PC-3 (cell line): ENCODE data around the gene PDIA4. TPM values are rescaled to one million over a fixed set of nuclear protein-coding genes. Genes with fewer than 3 reads are reported as not detected.

Experiments
- ATAC-seq: fragments of 200-7000 bp; cut with Tn5 transposase; 2 replicates; pipeline ENCODE4 v1.9.1; 2020; ENCODE audit warnings: mild to moderate bottlenecking, moderate library complexity
- BruUV-seq: library from RNA; stranded (reverse); fragments of 400-500 nt; replicated peaks from 2 replicates; lab custom pipeline; 2021; lab: Mats Ljungman, UMichigan
- CTCF ChIA-PET: fragments of 300-600 bp; sonication (Branson Sonifier 250); formaldehyde crosslinking; loops from one replicate; lab custom pipeline; 2022; ENCODE audit warnings: antibody characterized with exemption; lab: Charles Lee
- POLR2A ChIA-PET: fragments of 300-600 bp; sonication (Branson Sonifier 250); formaldehyde crosslinking; loops from one replicate; lab custom pipeline; 2022; ENCODE audit warnings: antibody characterized with exemption; ENCODE audit not compliant: unreplicated experiment; lab: Charles Lee
- DNase-seq: peaks from one replicate; pipeline ENCODE4 v3.0.0-alpha.2; 2015
- H2AFZ ChIP-seq: fragments of 300-600 bp; sonication (generic); 2 replicates; pipeline ENCODE4 v1.6.0; 2016; ENCODE audit warnings: antibody characterized with exemption, low read length
- H3F3A ChIP-seq: fragments of 300-600 bp; sonication (generic); one replicate; pipeline ENCODE4 v1.6.0; 2017; ENCODE audit warnings: antibody characterized with exemption, low read length, control low read depth, mild to moderate bottlenecking; ENCODE audit not compliant: unreplicated experiment
- H3K27ac ChIP-seq: fragments of 300-600 bp; sonication (generic); 2 replicates; pipeline ENCODE4 v1.5.1; 2016; ENCODE audit warnings: mild to moderate bottlenecking, low read length
- H3K27me3 ChIP-seq: fragments of 300-600 bp; sonication (generic); 2 replicates; pipeline ENCODE4 v1.6.1; 2016; ENCODE audit warnings: low read length, mixed read lengths
- H3K36me3 ChIP-seq: fragments of 300-600 bp; sonication (generic); 2 replicates; pipeline ENCODE4 v1.6.1; 2016; ENCODE audit warnings: low read depth, mixed run types, low read length, mixed read lengths
- H3K4me1 ChIP-seq: fragments of 300-600 bp; sonication (generic); 2 replicates; pipeline ENCODE4 v1.5.1; 2016; ENCODE audit warnings: low read length; ENCODE audit not compliant: insufficient read depth
- H3K4me2 ChIP-seq: fragments of 300-600 bp; sonication (generic); 2 replicates; pipeline ENCODE4 v1.6.0; 2016; ENCODE audit warnings: low read length
- H3K4me3 ChIP-seq: fragments of 300-600 bp; sonication (generic); 2 replicates; pipeline ENCODE4 v1.5.1; 2016; ENCODE audit warnings: mild to moderate bottlenecking, low read length, mixed read lengths
- H3K79me2 ChIP-seq: fragments of 300-600 bp; sonication (generic); 2 replicates; pipeline ENCODE4 v1.6.1; 2017; ENCODE audit warnings: low read length, mixed read lengths
- H3K9ac ChIP-seq: fragments of 300-600 bp; sonication (generic); 2 replicates; pipeline ENCODE4 v1.6.0; 2016; ENCODE audit warnings: mild to moderate bottlenecking, low read length
- H3K9me2 ChIP-seq: fragments of 300-600 bp; sonication (generic); replicated peaks from 2 replicates; pipeline ENCODE4 v1.6.1; 2016; ENCODE audit warnings: mixed run types, low read length, mixed read lengths
- H3K9me3 ChIP-seq: fragments of 300-600 bp; sonication (generic); 2 replicates; pipeline ENCODE4 v1.6.1; 2016; ENCODE audit warnings: low read length, mixed read lengths
- H4K20me1 ChIP-seq: fragments of 300-600 bp; sonication (generic); 2 replicates; pipeline ENCODE4 v1.6.1; 2016; ENCODE audit warnings: low read length, mixed read lengths
- EZH2 ChIP-seq: fragments of 300-600 bp; sonication (generic); IDR thresholded peaks from one replicate; pipeline ENCODE4 v1.6.1; 2017; ENCODE audit warnings: antibody characterized with exemption, mild to moderate bottlenecking, low read length; ENCODE audit not compliant: unreplicated experiment
- EZH2phosphoT487 ChIP-seq: fragments of 300-600 bp; sonication (generic); IDR thresholded peaks from 2 replicates; pipeline ENCODE4 v1.6.1; 2018; ENCODE audit warnings: mild to moderate bottlenecking, antibody characterized with exemption, low read length, borderline replicate concordance
- intact Hi-C: fragments of 100-400 bp; cut with micrococcal nuclease; formaldehyde crosslinking; loops from 2 replicates; pipeline ENCODE4 v1.9.0; 2023
- total RNA-seq: library from RNA; depleted of rRNA; stranded (reverse); fragments of >200 nt; gene quantifications from 2 replicates; pipeline ENCODE4 v1.2.3, GENCODE V29; 2014
- TF ChIP-seq, protein P1 (sequence below): fragments of 300-600 bp; sonication (generic); conservative IDR thresholded peaks from 2 replicates; pipeline ENCODE4 v1.5.1; 2017; ENCODE audit warnings: antibody characterized with exemption, low read depth, mild to moderate bottlenecking, low read length

PDIA4 gene
- total RNA-seq, 1 experiment from 2014 or later, result 249 TPM

- Histone ChIP-seq H3K9me3 (no peaks in the 10 kb centered on the region), H3K79me2 (no peaks in the 10 kb centered on the region), H3K4me2 (no peak overlapping the region), H3K9ac (no peak overlapping the region), H3K36me3 (peaks cover 47% of the 10 kb centered on the region), H3K27me3 (no peaks in the 10 kb centered on the region), H4K20me1 (no peaks in the 10 kb centered on the region), H2AFZ (no peak overlapping the region), H3F3A (no peaks in the 10 kb centered on the region), H3K4me1 (no peaks in the 10 kb centered on the region), H3K27ac (no peak overlapping the region), H3K9me2 (no peaks in the 10 kb centered on the region), H3K4me3 (no peak overlapping the region)
- ChIA-PET POLR2A (no interaction called here), CTCF (no interaction called here)
- TF ChIP-seq, protein P1, sequence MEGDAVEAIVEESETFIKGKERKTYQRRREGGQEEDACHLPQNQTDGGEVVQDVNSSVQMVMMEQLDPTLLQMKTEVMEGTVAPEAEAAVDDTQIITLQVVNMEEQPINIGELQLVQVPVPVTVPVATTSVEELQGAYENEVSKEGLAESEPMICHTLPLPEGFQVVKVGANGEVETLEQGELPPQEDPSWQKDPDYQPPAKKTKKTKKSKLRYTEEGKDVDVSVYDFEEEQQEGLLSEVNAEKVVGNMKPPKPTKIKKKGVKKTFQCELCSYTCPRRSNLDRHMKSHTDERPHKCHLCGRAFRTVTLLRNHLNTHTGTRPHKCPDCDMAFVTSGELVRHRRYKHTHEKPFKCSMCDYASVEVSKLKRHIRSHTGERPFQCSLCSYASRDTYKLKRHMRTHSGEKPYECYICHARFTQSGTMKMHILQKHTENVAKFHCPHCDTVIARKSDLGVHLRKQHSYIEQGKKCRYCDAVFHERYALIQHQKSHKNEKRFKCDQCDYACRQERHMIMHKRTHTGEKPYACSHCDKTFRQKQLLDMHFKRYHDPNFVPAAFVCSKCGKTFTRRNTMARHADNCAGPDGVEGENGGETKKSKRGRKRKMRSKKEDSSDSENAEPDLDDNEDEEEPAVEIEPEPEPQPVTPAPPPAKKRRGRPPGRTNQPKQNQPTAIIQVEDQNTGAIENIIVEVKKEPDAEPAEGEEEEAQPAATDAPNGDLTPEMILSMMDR, result no peak
- TF ChIP-seq EZH2phosphoT487 (no peak), EZH2 (no peak)
- intact Hi-C loops, result no loop called here
- no peak for ATAC-seq
- no peak for DNase-seq
- TSS peak; percentile 49 for BruUV-seq
These were observed 24.6 kb downstream of the PDIA4 start for GRCh38 chr7:149003560-149004305.

- no peak overlapping the region for H3K27ac ChIP-seq
- no peaks in the 10 kb centered on the region for H3F3A ChIP-seq
- intact Hi-C loops, result no loop called here
- no peak overlapping the region for H3K4me3 ChIP-seq
- peaks cover 46% of the 10 kb centered on the region for H3K36me3 ChIP-seq
- ATAC-seq (no peak), DNase-seq (no peak)
- no peaks in the 10 kb centered on the region for H3K79me2 ChIP-seq
- no peak overlapping the region for H3K9ac ChIP-seq
- no peaks in the 10 kb centered on the region for H3K9me3 ChIP-seq
- H3K4me2 ChIP-seq, result no peak overlapping the region
- no peaks in the 10 kb centered on the region for H3K4me1 ChIP-seq
- H3K27me3 ChIP-seq, result no peaks in the 10 kb centered on the region
- H3K9me2 ChIP-seq, result no peaks in the 10 kb centered on the region
- CTCF ChIA-PET, result interaction anchor here (0.5 kb wide), 1 partner anchor 31 kb away, joined by 7 read pairs; no protein-coding TSS in a partner anchor
- BruUV-seq, result no TSS peak
- H4K20me1 ChIP-seq, result no peaks in the 10 kb centered on the region
- no peak for TF ChIP-seq EZH2phosphoT487
- POLR2A ChIA-PET, result no interaction called here
- H2AFZ ChIP-seq, result no peak overlapping the region
These were observed 25.3 kb downstream of the PDIA4 start for GRCh38 chr7:149003018-149003417.

DNA sequence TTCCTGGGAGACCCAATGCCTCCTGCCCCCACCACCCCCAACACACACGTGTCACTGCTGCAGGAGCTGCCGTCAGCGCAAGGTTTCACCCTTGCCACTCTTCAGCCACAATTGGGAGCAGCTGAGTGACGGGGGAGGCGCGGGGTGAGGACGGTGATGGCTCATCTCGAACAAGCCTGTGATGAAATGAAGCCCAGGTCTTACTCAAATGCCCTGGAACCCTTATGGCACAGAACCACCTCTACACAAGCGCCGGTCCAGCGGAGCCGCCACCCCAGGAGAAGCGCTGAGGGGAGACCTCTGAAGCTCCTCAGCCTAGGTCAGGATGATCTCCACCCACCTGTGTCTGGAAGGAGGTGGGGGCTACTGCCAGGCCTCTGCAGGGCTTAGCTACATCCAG, 25.7 kb downstream of the PDIA4 start:
- BruUV-seq, result no TSS peak
- no peak overlapping the region for H2AFZ ChIP-seq
- intact Hi-C loops, result no loop called here
- no peaks in the 10 kb centered on the region for H3K79me2 ChIP-seq
- no peaks in the 10 kb centered on the region for H3K4me1 ChIP-seq
- no peaks in the 10 kb centered on the region for H3K9me2 ChIP-seq
- no peak overlapping the region for H3K4me2 ChIP-seq
- no peak overlapping the region for H3K4me3 ChIP-seq
- H3K27ac ChIP-seq, result no peak overlapping the region
- no peaks in the 10 kb centered on the region for H4K20me1 ChIP-seq
- CTCF ChIA-PET, result interaction anchor here (0.5 kb wide), 1 partner anchor 30 kb away, joined by 7 read pairs; no protein-coding TSS in a partner anchor
- TF ChIP-seq, protein P1, result no peak
- TF ChIP-seq EZH2phosphoT487 (no peak), EZH2 (no peak)
- DNase-seq (no peak), ATAC-seq (no peak)
- POLR2A ChIA-PET, result no interaction called here
- H3F3A ChIP-seq, result no peaks in the 10 kb centered on the region
- H3K36me3 ChIP-seq, result peaks cover 44% of the 10 kb centered on the region
- no peaks in the 10 kb centered on the region for H3K9me3 ChIP-seq
- no peaks in the 10 kb centered on the region for H3K27me3 ChIP-seq
- H3K9ac ChIP-seq, result no peak overlapping the region
